ENCODE data around the gene ARAF.

DNA sequence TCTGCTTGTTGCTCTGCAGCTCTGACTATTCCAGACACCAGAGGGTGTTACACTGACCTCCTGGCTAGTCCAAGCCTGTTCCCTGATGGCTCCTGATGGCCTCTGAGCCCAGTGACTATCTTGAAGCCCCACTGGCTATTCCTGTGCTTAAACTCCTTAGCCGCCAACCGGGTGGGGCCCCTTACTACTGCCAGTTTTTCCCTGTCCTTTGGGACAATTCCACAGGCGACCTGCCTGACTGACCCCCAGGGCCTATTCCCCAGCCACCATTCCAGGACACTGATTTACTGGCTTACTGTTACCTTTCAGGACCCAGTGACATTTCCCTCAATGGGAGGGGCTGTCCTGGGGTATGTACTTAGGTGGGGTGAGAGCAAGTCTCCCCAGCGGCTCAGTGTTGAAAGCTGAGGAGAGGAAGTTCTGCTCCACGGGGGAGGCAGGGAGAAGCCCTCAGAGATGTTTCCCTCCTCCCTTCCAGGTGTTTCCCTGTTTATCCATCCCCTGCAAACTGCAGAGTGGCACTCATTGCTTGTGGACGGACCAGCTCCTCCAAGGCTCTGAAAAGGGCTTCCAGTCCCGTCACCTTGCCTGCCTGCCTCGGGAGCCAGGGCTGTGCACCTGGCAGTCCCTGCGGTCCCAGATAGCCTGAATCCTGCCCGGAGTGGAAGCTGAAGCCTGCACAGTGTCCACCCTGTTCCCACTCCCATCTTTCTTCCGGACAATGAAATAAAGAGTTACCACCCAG is 25.2 kb downstream of the ARAF start:
- no peak for TF ChIP-seq EZH2 (IDR thresholded peaks at IDR 0.05; ENCODE audit: borderline replicate concordance, low read depth, low read length, severe bottlenecking)
- no peak for TF ChIP-seq POLR2A (IDR thresholded peaks at IDR 0.05; ENCODE audit: low read depth, low read length)
- TF ChIP-seq, protein P1, sequence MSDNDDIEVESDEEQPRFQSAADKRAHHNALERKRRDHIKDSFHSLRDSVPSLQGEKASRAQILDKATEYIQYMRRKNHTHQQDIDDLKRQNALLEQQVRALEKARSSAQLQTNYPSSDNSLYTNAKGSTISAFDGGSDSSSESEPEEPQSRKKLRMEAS (IDR thresholded peaks at IDR 0.05; ENCODE audit: insufficient read depth, insufficient read length), result no peak
- TF ChIP-seq POLR2AphosphoS5 (IDR thresholded peaks at IDR 0.05; ENCODE audit: insufficient read depth, low read depth, low read length), result no peak
- TF ChIP-seq, protein P2, sequence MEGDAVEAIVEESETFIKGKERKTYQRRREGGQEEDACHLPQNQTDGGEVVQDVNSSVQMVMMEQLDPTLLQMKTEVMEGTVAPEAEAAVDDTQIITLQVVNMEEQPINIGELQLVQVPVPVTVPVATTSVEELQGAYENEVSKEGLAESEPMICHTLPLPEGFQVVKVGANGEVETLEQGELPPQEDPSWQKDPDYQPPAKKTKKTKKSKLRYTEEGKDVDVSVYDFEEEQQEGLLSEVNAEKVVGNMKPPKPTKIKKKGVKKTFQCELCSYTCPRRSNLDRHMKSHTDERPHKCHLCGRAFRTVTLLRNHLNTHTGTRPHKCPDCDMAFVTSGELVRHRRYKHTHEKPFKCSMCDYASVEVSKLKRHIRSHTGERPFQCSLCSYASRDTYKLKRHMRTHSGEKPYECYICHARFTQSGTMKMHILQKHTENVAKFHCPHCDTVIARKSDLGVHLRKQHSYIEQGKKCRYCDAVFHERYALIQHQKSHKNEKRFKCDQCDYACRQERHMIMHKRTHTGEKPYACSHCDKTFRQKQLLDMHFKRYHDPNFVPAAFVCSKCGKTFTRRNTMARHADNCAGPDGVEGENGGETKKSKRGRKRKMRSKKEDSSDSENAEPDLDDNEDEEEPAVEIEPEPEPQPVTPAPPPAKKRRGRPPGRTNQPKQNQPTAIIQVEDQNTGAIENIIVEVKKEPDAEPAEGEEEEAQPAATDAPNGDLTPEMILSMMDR (IDR thresholded peaks at IDR 0.05; ENCODE audit: extremely low read depth in 1 of 2, insufficient read depth in 1 of 2, low read depth in 1 of 2, low read length in 2 of 2), result no peak

Data from endothelial cell of umbilical vein (primary cell).